ENCODE measurements around the gene P2RY2.

DNA sequence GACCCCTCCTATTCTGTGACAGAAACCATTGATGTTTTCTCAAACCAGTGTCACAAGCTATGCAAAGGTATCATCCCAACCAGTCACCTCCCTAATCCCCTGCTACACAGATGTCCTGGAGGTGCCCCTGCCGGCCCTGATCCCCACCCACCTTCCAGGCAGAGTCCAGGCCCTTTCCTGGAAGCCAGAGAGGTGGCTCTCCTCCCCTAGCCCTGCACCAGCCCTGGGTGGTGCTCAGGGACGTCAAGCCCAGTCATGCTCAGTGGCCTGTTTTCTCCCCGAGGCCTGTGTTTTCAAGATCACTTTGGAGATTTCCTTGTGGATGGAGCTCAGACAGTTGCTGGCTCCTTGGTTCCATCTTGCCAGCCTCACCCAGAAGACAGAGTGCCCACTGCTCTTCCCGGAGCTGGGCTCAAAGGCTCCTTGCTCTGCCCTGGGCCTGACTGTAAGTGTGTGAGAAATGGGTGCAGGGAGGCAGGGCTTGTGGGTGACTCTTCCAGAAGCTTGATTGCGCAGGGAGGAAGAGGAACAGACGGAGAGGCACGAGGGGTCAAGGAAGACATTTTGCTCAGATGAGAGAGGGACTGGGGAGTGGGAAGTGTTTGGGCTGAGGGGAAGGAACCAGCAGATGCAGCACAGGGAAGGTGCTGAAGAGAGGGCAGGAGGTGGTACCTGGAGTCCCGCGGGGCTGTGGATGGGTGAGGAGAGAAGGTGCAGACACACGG lies 65.4 kb downstream of the P2RY2 start:
- TF ChIP-seq ZFX (IDR thresholded peaks at IDR 0.05) (no peak), POLR2A (IDR thresholded peaks at IDR 0.05; ENCODE audit: borderline replicate concordance, extremely low read depth, insufficient read depth, insufficient read length) (no peak), EZH2 (IDR thresholded peaks at IDR 0.05) (no peak), CBX3 (IDR thresholded peaks at IDR 0.05; ENCODE audit: low read depth) (no peak), SP1 (IDR thresholded peaks at IDR 0.05; ENCODE audit: low read depth) (no peak), RAD21 (IDR thresholded peaks at IDR 0.05; ENCODE audit: low read depth) (no peak), JUND (IDR thresholded peaks at IDR 0.05) (no peak), POLR2AphosphoS5 (IDR thresholded peaks at IDR 0.05; ENCODE audit: low read depth, low read length) (no peak)
- TF ChIP-seq, protein P1, sequence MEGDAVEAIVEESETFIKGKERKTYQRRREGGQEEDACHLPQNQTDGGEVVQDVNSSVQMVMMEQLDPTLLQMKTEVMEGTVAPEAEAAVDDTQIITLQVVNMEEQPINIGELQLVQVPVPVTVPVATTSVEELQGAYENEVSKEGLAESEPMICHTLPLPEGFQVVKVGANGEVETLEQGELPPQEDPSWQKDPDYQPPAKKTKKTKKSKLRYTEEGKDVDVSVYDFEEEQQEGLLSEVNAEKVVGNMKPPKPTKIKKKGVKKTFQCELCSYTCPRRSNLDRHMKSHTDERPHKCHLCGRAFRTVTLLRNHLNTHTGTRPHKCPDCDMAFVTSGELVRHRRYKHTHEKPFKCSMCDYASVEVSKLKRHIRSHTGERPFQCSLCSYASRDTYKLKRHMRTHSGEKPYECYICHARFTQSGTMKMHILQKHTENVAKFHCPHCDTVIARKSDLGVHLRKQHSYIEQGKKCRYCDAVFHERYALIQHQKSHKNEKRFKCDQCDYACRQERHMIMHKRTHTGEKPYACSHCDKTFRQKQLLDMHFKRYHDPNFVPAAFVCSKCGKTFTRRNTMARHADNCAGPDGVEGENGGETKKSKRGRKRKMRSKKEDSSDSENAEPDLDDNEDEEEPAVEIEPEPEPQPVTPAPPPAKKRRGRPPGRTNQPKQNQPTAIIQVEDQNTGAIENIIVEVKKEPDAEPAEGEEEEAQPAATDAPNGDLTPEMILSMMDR (IDR thresholded peaks at IDR 0.05 in 2 of 3, conservative IDR thresholded peaks at IDR 0.05 in 1 of 3; ENCODE audit: borderline replicate concordance in 1 of 3, insufficient read depth in 1 of 3, low read depth in 2 of 3, low read length in 2 of 3), result no peak
- TF ChIP-seq, protein P2, sequence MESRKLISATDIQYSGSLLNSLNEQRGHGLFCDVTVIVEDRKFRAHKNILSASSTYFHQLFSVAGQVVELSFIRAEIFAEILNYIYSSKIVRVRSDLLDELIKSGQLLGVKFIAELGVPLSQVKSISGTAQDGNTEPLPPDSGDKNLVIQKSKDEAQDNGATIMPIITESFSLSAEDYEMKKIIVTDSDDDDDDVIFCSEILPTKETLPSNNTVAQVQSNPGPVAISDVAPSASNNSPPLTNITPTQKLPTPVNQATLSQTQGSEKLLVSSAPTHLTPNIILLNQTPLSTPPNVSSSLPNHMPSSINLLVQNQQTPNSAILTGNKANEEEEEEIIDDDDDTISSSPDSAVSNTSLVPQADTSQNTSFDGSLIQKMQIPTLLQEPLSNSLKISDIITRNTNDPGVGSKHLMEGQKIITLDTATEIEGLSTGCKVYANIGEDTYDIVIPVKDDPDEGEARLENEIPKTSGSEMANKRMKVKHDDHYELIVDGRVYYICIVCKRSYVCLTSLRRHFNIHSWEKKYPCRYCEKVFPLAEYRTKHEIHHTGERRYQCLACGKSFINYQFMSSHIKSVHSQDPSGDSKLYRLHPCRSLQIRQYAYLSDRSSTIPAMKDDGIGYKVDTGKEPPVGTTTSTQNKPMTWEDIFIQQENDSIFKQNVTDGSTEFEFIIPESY (IDR thresholded peaks at IDR 0.05; ENCODE audit: extremely low read depth, insufficient replicate concordance, low read length), result no peak

All from HCT116 (cell line).